Activated naive CD4-positive, alpha-beta T cell treated with anti-CD3 and anti-CD28 coated beads, Interleukin-2, amount 50 U/mL, for 24 hours (primary cell): Measurements from ENCODE around the gene ZNF57.
"Not testable (repeated sequence)": the region's sequence is repeated elsewhere in the genome, so short reads cannot be mapped to it uniquely, and the experiment has no call there.

Experiments
- H3K27ac Mint-ChIP-seq: one replicate; pipeline ENCODE4 v1.8.0; 2021; ENCODE audit warnings: mild to moderate bottlenecking, mixed read lengths
- H3K27me3 Mint-ChIP-seq: one replicate; pipeline ENCODE4 v1.8.0; 2021; ENCODE audit warnings: mixed read lengths
- H3K36me3 Mint-ChIP-seq: one replicate; pipeline ENCODE4 v1.8.0; 2021; ENCODE audit warnings: mixed read lengths
- H3K4me1 Mint-ChIP-seq: one replicate; pipeline ENCODE4 v1.8.0; 2021; ENCODE audit warnings: mixed read lengths
- H3K4me3 Mint-ChIP-seq: one replicate; pipeline ENCODE4 v1.8.0; 2021; ENCODE audit warnings: mild to moderate bottlenecking, mixed read lengths
- H3K9me3 Mint-ChIP-seq: one replicate; pipeline ENCODE4 v1.8.0; 2021; ENCODE audit warnings: mixed read lengths

The ZNF57 gene

DNA sequence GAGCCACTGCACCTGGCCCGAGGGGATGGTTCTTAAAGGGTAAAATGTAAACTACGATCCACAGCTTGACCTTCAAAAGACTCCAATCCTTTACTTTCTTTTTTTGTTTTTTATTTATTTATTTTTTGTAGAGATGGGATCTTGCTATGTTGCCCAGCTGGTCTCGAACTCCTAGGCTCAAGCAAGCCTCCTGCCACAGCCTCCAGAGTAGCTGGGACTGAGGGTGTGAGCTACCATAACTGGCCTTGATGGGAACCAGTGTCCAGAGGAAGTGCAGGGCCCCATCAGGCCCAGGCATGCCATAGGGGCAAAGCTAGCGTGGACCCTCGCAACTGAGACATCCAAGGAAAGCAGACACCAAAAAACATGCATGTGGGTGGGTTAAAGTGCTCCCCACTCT is 62.4 kb downstream of the ZNF57 start:
- Mint-ChIP-seq H3K36me3 (peaks cover 1% of the 10 kb centered on the region), H3K27ac (no peak overlapping the region)

DNA sequence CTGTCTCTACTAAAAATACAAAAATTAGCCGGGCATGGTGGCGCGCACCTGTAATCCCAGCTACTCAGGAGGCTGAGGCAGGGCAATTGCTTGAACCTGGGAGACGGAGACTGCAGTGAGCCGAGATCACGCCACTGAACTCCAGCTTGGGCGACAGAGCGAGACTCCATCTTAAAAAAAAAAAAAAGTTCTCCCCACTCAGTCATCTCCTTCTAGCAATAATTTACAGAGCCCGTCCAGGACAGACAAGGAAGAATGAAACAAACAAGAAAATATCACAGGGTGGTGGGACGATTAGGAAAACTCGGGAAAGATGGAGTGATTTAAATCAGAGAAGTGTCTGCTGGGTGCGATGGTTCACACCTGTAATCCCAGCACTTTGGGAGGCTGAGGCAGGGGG is 62.9 kb downstream of the ZNF57 start:
- H3K9me3 Mint-ChIP-seq: not testable (repeated sequence)

More for the DNA sequence above, 62.4 kb downstream of the ZNF57 start:
- Mint-ChIP-seq H3K4me3 (no peak overlapping the region), H3K4me1 (peaks cover 6% of the 10 kb centered on the region), H3K9me3 (no peaks in the 10 kb centered on the region), H3K27me3 (no peaks in the 10 kb centered on the region)

DNA sequence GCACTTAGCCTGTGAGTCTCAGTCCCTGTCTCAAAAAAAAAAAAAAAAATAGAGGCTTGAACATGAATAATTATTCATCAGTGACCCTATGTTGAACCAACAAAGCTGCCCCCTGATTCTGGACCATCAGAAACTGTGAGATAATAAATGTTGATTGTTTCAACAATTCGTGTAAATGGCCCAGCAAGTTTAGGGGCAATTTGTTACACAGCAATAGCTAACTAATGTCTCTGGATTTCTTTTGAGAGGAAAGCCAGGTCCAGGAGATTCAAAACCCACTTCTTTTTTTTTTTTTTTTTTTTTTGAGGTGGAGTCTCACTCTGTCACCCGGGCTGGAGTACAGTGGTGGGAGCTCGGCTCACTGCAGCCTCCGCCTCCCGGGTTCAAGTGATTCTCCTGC is 64.1 kb downstream of the ZNF57 start:
- no peak overlapping the region for H3K27ac Mint-ChIP-seq
- H3K4me3 Mint-ChIP-seq: no peak overlapping the region
- H3K9me3 Mint-ChIP-seq: no peaks in the 10 kb centered on the region

More for the DNA sequence above, 62.9 kb downstream of the ZNF57 start:
- H3K27me3 Mint-ChIP-seq, H3K36me3 Mint-ChIP-seq, H3K4me3 Mint-ChIP-seq, H3K4me1 Mint-ChIP-seq: not testable (repeated sequence)
- peak overlapping the region; percentile 62 for H3K27ac Mint-ChIP-seq

DNA sequence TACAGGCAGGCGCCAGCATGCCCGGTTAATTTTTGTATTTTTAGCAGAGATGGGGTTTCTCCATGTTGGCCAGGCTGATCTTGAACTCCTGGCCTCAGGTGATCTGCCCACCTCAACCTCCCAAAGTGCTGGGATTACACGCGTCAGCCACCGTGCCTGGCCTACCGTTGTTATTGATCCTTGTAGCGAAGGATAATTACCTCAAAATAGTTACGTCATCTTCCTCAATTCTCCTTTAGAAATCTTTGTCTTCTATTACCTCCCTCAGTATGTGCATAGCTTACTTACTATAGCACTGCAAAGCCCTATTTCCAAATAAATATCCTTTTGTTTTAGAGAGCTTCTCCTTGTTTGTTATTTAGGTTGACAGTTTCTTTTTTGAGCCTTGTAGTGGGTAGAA is 67.2 kb downstream of the ZNF57 start:
- peaks cover 1% of the 10 kb centered on the region for H3K36me3 Mint-ChIP-seq
- no peaks in the 10 kb centered on the region for H3K27me3 Mint-ChIP-seq
- no peak overlapping the region for H3K27ac Mint-ChIP-seq
- no peak overlapping the region for H3K4me3 Mint-ChIP-seq
- H3K4me1 Mint-ChIP-seq: no peaks in the 10 kb centered on the region
- H3K9me3 Mint-ChIP-seq: no peaks in the 10 kb centered on the region

More for the DNA sequence above, 64.1 kb downstream of the ZNF57 start:
- Mint-ChIP-seq H3K36me3 (peaks cover 1% of the 10 kb centered on the region), H3K27me3 (no peaks in the 10 kb centered on the region), H3K4me1 (peaks cover 6% of the 10 kb centered on the region)
